ENCODE results near the gene GMPPA. TPM values are rescaled to one million over a fixed set of nuclear protein-coding genes. Genes with fewer than 3 reads are reported as not detected.

GMPPA gene
- total RNA-seq, 1 experiment from 2014 or later, result 32.0 TPM

- no peaks in the 10 kb centered on the region for H3K23me2 ChIP-seq (ENCODE audit: insufficient read length, low read depth, low read length, poor library complexity, severe bottlenecking)
- H3K23ac ChIP-seq (ENCODE audit: insufficient read length, low read depth, low read length), result no peak overlapping the region
- H3K14ac ChIP-seq (ENCODE audit: insufficient read depth, low read length), result no peak overlapping the region
- no peak for TF ChIP-seq CTCF (conservative IDR thresholded peaks at IDR 0.05)
- no peak for DNase-seq
- no peaks in the 10 kb centered on the region for H4K20me1 ChIP-seq (ENCODE audit: control insufficient read depth, insufficient read depth, insufficient read length)
- Mint-ChIP-seq H3K9me3 (no peaks in the 10 kb centered on the region), H3K27me3 (ENCODE audit: low read depth) (peaks cover 49% of the 10 kb centered on the region), H3K36me3 (ENCODE audit: insufficient read depth in 1 of 3, low read depth in 3 of 3) (no peaks in the 10 kb centered on the region), H3K4me1 (peaks cover 36 to 50% of the 10 kb centered on the region in 2 experiments), H3K4me3 (no peak overlapping the region), H3K27ac (no peak overlapping the region)
- H3K79me1 ChIP-seq (ENCODE audit: insufficient read depth, low read depth, low read length, poor library complexity, severe bottlenecking), result no peaks in the 10 kb centered on the region
- H4K91ac ChIP-seq (ENCODE audit: insufficient read length, low read depth, low read length), result no peak overlapping the region
- no peak overlapping the region for H3K4me2 ChIP-seq (ENCODE audit: insufficient read depth, insufficient read length, low read length)
- H3K79me2 ChIP-seq (ENCODE audit: insufficient read depth, low read length), result no peaks in the 10 kb centered on the region
- WGBS (ENCODE audit: extremely low coverage, insufficient read length, low lambda C conversion rate), result no CpG with 5 or more reads among the region's 17 CpGs
- H3K4me1 ChIP-seq (ENCODE audit: insufficient read depth, low read length), result peaks cover 2% of the 10 kb centered on the region
- H2AK5ac ChIP-seq (ENCODE audit: insufficient read length, low read length), result no peak overlapping the region
- no peaks in the 10 kb centered on the region for H3K9me3 ChIP-seq (ENCODE audit: control insufficient read depth, low read depth, low read length)
- no peak overlapping the region for H2BK5ac ChIP-seq (ENCODE audit: insufficient read length, low read length)
- peaks cover 19% of the 10 kb centered on the region; the same call in 1 of the 2 replicates for H3K27me3 ChIP-seq (ENCODE audit: insufficient read depth, low read length)
- H3K18ac ChIP-seq (ENCODE audit: insufficient read length, low read depth, low read length), result no peak overlapping the region
- no peak overlapping the region for H3K56ac ChIP-seq (ENCODE audit: insufficient read length, low read depth, low read length)
- H2BK20ac ChIP-seq (ENCODE audit: low read depth, low read length, poor library complexity, severe bottlenecking), result no peak overlapping the region
- H2AFZ ChIP-seq (ENCODE audit: low read length), result no peak overlapping the region
- no peak overlapping the region for H3T11ph ChIP-seq (ENCODE audit: low read length)
- no peak overlapping the region for H4K5ac ChIP-seq (ENCODE audit: insufficient read length, low read depth, low read length)
- no peak overlapping the region for H4K8ac ChIP-seq (replicated peaks; ENCODE audit: insufficient read length, low read depth, low read length)
- no peak overlapping the region for H2BK12ac ChIP-seq (ENCODE audit: insufficient read length, low read depth, low read length)
- no peak overlapping the region for H3K9ac ChIP-seq (ENCODE audit: extremely low read depth, insufficient read length, low read length)
- no peak overlapping the region for H3K4ac ChIP-seq (ENCODE audit: low read depth, low read length)
- no peak overlapping the region for H3K27ac ChIP-seq (ENCODE audit: insufficient read length, low read depth, low read length)
- no peak overlapping the region for H2BK15ac ChIP-seq (ENCODE audit: low read depth, low read length)
- H2BK120ac ChIP-seq (ENCODE audit: low read depth, low read length, poor library complexity, severe bottlenecking), result no peak overlapping the region
Observed at GRCh38 chr2:219488149-219488843, 10.4 kb upstream of the GMPPA start.
